DMS114 treated with DMSO at 0.1 percent for 48 hours (cell line): ENCODE results near the gene CYP2C9.
A peak's percentile ranks its signal among the peaks of the same experiment; 100 is the strongest.
"Not testable (repeated sequence)": the region's sequence is repeated elsewhere in the genome, so short reads cannot be mapped to it uniquely, and the experiment has no call there.

Experiments
- DNase-seq: peaks from one replicate; lab custom pipeline; 2025; ENCODE audit not compliant: unreplicated experiment; lab: John Stamatoyannopoulos, UW

CYP2C9 gene

DNA sequence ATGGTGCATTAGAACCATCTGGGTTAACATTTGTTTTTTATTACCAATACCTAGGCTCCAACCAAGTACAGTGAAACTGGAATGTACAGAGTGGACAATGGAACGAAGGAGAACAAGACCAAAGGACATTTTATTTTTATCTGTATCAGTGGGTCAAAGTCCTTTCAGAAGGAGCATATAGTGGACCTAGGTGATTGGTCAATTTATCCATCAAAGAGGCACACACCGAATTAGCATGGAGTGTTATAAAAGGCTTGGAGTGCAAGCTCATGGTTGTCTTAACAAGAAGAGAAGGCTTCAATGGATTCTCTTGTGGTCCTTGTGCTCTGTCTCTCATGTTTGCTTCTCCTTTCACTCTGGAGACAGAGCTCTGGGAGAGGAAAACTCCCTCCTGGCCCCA, at the start of gene CYP2C9:
Gene CYP2C9 (plus strand): TSS at position 276 of the 400 bp plus-strand sequence. CDS start 25 bp downstream, at position 301.
- DNase-seq = no peak

- no peak for DNase-seq
Measured at GRCh38 chr10:94889123-94889522, 49.3 kb upstream of the CYP2C9 start.

DNA sequence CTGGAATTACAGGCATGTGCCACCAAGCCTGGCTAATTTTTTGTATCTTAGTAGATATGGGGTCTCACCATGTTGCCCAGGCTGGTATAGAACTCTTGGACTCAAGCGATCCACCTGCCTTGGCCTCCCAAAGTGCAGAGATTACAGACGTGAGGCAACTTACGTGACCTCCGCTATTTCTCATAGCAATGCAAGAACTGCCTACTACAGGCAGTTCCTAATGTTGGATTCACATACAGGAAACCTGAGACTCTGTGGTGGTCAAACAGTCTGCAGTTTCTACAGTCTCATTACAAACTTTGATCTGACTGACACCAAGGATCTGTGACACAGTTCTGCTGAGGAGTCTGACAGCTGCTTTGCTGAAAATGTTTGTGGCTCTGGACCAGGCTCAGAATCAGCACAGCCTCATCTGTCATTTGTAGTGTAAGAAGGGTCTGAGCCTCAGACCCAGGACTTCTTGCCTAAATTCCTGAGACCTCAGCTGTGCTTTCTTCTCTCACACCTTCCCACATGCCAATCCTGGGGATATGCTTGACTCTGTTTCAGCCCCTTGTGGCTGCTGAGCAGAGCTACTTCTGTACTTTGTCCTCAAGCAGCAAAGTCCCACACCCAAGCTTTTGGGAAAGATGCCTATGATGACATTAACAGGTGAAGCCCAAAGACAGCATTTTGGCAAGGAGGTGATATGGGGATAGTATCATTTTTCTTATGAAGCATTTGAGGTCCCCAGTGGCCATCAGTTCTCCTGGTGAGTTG, 48.0 kb upstream of the CYP2C9 start:
- DNase-seq = no peak

- DNase-seq = not testable (repeated sequence)
Measured at GRCh38 chr10:94898414-94898813, 40.0 kb upstream of the CYP2C9 start.

- no peak for DNase-seq
Measured at GRCh38 chr10:94902080-94902479, 36.4 kb upstream of the CYP2C9 start.

- DNase-seq = no peak
Measured at GRCh38 chr10:94902570-94902969, 35.9 kb upstream of the CYP2C9 start.

DNA sequence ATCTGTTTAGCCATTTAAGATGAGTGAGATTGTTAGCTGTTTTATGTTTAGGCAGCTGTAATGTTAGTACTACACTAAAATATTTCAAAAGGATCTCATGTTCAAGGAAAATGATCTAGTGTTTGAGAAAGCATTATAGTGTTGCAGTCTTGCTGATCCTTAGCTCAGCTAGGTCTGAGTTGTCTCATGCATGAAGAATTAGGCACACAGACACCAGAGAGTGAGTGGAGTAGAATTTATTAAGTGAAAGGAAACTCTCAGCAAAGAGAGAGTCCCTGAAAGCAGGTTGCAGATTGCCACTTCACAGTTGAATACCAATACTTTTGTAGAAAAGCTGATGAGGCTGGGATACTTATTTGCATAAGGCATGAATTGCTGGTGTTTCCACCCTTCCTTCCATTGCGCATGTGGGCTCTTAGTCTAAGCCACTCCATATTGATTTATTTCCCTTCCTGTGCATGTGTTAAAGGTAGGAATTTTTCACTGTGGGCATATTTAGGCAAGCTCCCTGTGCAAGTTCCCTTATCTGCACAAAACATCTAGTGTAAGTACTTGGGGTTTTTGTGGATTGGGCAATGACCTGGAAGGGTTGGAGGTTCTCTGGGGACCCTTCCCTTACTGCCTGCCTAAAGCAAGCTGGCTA, 33.8 kb upstream of the CYP2C9 start:
- DNase-seq = not testable (repeated sequence)

- DNase-seq = no peak
Measured at GRCh38 chr10:94916423-94916822, 22.0 kb upstream of the CYP2C9 start.

- no peak for DNase-seq
Measured at GRCh38 chr10:94936721-94937120, 1.7 kb upstream of the CYP2C9 start.

GRCh38 chr10:94943432-94944103, 5.1 kb downstream of the CYP2C9 start:
- not testable (repeated sequence) for DNase-seq

GRCh38 chr10:94946181-94946580, 7.7 kb downstream of the CYP2C9 start:
- not testable (repeated sequence) for DNase-seq

DNA sequence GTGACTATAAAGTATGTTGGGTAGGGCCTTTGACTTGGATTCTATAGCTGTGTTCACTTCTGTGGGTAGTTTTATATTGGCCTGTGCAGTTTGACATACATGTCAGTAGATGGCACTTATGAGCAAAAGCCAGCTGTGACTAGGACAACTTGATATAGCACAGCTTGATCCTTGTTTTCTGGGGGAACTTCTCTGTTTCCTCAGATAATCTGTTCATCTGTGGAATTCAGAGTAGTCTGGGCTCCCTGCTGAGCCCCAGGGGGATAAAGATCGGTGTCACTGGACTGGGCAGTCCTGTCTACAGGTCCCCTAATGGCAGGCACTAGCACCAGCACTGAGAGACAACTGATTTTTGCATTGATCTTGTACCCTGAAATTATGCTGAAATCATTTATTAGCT, 25.4 kb downstream of the CYP2C9 start:
- DNase-seq = peak; percentile 58

- no peak for DNase-seq
Measured at GRCh38 chr10:94983555-94983954, 45.1 kb downstream of the CYP2C9 start.

DNA sequence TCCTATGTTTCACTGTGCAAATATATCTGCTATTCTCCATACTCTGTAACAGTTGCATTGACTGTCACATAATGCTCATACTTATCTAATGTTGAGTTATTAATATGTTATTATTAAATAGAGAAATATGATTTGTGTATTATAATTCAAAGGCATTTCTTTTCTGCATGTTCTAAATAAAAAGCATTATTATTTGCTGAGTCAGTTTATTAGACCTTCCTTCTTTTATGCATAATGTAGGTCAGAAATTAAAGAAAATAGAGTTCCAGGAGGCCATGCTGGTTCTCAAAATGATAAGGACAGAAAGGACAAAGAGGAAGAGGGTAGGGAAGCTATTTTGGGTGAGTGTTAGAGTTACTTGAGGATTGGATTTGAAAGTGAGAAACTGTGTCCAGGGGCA, 50.7 kb downstream of the CYP2C9 start:
- DNase-seq = no peak

GRCh38 chr10:94991243-94991888, 52.9 kb downstream of the CYP2C9 start:
- DNase-seq = no peak

DNA sequence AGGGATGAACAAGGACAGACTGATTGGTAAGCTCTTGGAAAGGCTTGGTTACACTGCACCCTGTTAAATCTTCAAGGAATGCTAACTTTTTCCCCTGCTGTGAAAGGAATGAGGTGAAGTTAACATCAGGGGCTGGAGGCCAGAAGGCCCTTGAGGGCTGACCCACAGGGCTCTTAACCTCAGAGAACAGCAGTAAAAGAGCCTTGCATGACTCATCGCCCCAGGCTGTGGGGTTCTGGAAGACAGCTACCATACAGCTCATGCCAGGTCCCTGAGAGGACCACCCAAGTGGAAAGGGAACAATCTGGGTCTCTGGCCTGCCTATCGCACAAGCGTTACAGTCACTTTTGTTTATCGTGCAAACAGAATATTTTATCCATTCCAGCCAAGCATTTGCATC, 54.4 kb downstream of the CYP2C9 start:
- DNase-seq = no peak

GRCh38 chr10:94997741-94998174, 59.3 kb downstream of the CYP2C9 start:
- no peak for DNase-seq

DNA sequence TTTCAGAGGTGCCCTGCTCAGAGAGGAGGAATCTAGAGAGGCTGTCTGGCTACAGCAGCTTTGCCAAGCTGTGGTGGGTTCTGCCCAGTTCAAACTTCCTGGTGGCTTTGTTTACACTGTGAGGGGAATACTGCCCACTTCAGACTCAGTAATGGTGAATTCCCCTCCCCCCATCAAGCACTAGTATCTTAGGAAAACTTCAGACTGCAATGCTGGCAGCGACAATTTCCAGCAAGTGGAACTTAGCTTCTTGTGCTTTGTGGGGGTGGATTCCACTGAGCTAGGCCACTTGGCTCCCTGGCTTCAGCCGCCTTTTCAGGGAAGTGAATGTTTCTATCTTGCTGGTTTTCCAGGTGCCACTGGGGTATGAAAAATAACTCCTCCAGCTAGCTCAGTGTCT, 88.0 kb downstream of the CYP2C9 start:
- DNase-seq = no peak

GRCh38 chr10:95031656-95032055, 93.2 kb downstream of the CYP2C9 start:
- no peak for DNase-seq

GRCh38 chr10:95034401-95034800, 95.9 kb downstream of the CYP2C9 start:
- DNase-seq = no peak
